Endodermal cell (in vitro differentiated cells): ENCODE results near the gene PLEKHA5. TPM values are rescaled to one million over a fixed set of nuclear protein-coding genes. Genes with fewer than 3 reads are reported as not detected.

Experiments
- DNase-seq: peaks from one replicate; pipeline ENCODE4 v3.0.0-alpha.2; 2017
- H3K27ac ChIP-seq: 2 replicates; pipeline ENCODE4 v1.5.1; 2013; ENCODE audit warnings: mild to moderate bottlenecking, low read depth, low read length, moderate library complexity
- H3K27me3 ChIP-seq: 2 replicates; pipeline ENCODE4 v1.6.1; 2013; ENCODE audit warnings: mild to moderate bottlenecking, low read length, moderate library complexity; ENCODE audit not compliant: insufficient read depth, control insufficient read depth, poor library complexity, severe bottlenecking
- H3K36me3 ChIP-seq: 2 replicates; pipeline ENCODE4 v1.7.0; 2013; ENCODE audit warnings: mild to moderate bottlenecking, low read length, moderate library complexity; ENCODE audit not compliant: control insufficient read depth, insufficient read depth
- H3K4me1 ChIP-seq: one replicate; pipeline ENCODE4 v1.7.0; 2013; ENCODE audit warnings: low read length; ENCODE audit not compliant: control insufficient read depth, insufficient read depth
- H3K4me3 ChIP-seq: 2 replicates; pipeline ENCODE4 v1.5.1; 2013; ENCODE audit warnings: mild to moderate bottlenecking, low read length, moderate library complexity
- H3K9ac ChIP-seq: 2 replicates; pipeline ENCODE4 v1.6.1; 2013; ENCODE audit warnings: mild to moderate bottlenecking, low read length, moderate library complexity; ENCODE audit not compliant: poor library complexity, severe bottlenecking; ENCODE audit errors: extremely low read depth
- H3K9me3 ChIP-seq: 2 replicates; pipeline ENCODE4 v1.6.1; 2013; ENCODE audit warnings: mild to moderate bottlenecking, low read length, moderate library complexity; ENCODE audit not compliant: control insufficient read depth
- H3K27ac Mint-ChIP-seq: 2 replicates; pipeline ENCODE4 v1.8.0; 2020; ENCODE audit warnings: mixed read lengths
- H3K27me3 Mint-ChIP-seq: 2 replicates; pipeline ENCODE4 v1.8.0; 2021; ENCODE audit warnings: mild to moderate bottlenecking, mixed read lengths; ENCODE audit not compliant: insufficient read depth
- H3K36me3 Mint-ChIP-seq: 2 replicates; pipeline ENCODE4 v1.8.0; 2020; ENCODE audit warnings: low read depth, mixed read lengths
- H3K4me1 Mint-ChIP-seq: 2 replicates; pipeline ENCODE4 v1.8.0; 2020; ENCODE audit warnings: mixed read lengths
- H3K4me3 Mint-ChIP-seq: 2 replicates; pipeline ENCODE4 v1.8.0; 2020; ENCODE audit warnings: mild to moderate bottlenecking, moderate library complexity, mixed read lengths
- H3K9me3 Mint-ChIP-seq: 2 replicates; pipeline ENCODE4 v1.8.0; 2020; ENCODE audit warnings: mild to moderate bottlenecking, mixed read lengths
- WGBS, 2 experiments: methylation state at CpG; one replicate each; pipeline versions ENCODE4 v1.1.5 to v1.1.7; 2013; ENCODE audit warnings: missing lambda C conversion rate in 2 of 2, mixed read lengths in 1 of 2; ENCODE audit not compliant: insufficient coverage in 1 of 2, insufficient read length in 1 of 2; 5-methylcytosine and 5-hydroxymethylcytosine counted together
- total RNA-seq, 2 donors: library from RNA; stranded (reverse); fragmentation: NEBNext Ultra II Directional in 1 of 2; extraction: Animal tissue kit (Norgen Biotek cat#: 25700) in 1 of 2; gene quantifications; 2 replicates in 1 of 2; 3 replicates in 1 of 2; pipeline ENCODE4 v1.2.1, GENCODE V29; 2021
- TF ChIP-seq, protein P1 (sequence below): fragments of 200-600 bp; sonication (generic); conservative IDR thresholded peaks from 2 replicates; pipeline ENCODE4 v1.5.0; 2021; ENCODE audit warnings: antibody characterized with exemption, mild to moderate bottlenecking

Gene PLEKHA5
- total RNA-seq, 2 donors from 2014 or later: 48.5 to 139 TPM

DNA sequence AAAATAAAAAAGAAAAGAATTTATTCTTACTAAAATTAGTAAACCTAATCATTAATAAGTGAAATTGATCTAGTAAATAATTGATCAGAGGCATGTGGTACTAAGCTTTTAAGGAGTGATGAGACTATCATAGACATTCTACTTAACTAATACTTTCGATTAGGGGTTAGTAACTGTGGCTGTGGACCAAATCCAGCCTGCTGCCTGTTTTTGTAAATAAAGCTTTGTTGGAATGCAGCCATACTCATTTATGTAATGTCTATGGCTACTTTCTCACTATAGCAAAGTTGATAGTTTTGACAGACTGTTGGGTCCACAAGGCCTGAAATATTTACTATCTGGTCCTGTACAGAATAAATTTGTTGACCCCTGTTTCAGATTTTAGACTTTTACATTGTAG is 63.2 kb downstream of the PLEKHA5 start:
- H3K4me1 Mint-ChIP-seq: peaks cover 36% of the 10 kb centered on the region
- no peak overlapping the region for H3K4me3 Mint-ChIP-seq
- Histone ChIP-seq H3K4me1 (peaks cover 6% of the 10 kb centered on the region), H3K27me3 (no peaks in the 10 kb centered on the region), H3K36me3 (no peaks in the 10 kb centered on the region), H3K27ac (no peak overlapping the region), H3K9ac (no peak overlapping the region), H3K4me3 (no peak overlapping the region), H3K9me3 (no peaks in the 10 kb centered on the region)
- no peak for DNase-seq
- 100% methylated on average over 1 of the region's 1 CpG; no CpG with 5 or more reads in 1 of the 2 experiments for WGBS, 2 experiments
- H3K36me3 Mint-ChIP-seq: peaks cover 11% of the 10 kb centered on the region
- H3K27ac Mint-ChIP-seq: no peak overlapping the region
- H3K9me3 Mint-ChIP-seq: no peaks in the 10 kb centered on the region
- TF ChIP-seq, protein P1, sequence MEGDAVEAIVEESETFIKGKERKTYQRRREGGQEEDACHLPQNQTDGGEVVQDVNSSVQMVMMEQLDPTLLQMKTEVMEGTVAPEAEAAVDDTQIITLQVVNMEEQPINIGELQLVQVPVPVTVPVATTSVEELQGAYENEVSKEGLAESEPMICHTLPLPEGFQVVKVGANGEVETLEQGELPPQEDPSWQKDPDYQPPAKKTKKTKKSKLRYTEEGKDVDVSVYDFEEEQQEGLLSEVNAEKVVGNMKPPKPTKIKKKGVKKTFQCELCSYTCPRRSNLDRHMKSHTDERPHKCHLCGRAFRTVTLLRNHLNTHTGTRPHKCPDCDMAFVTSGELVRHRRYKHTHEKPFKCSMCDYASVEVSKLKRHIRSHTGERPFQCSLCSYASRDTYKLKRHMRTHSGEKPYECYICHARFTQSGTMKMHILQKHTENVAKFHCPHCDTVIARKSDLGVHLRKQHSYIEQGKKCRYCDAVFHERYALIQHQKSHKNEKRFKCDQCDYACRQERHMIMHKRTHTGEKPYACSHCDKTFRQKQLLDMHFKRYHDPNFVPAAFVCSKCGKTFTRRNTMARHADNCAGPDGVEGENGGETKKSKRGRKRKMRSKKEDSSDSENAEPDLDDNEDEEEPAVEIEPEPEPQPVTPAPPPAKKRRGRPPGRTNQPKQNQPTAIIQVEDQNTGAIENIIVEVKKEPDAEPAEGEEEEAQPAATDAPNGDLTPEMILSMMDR: no peak
- H3K27me3 Mint-ChIP-seq: no peaks in the 10 kb centered on the region

DNA sequence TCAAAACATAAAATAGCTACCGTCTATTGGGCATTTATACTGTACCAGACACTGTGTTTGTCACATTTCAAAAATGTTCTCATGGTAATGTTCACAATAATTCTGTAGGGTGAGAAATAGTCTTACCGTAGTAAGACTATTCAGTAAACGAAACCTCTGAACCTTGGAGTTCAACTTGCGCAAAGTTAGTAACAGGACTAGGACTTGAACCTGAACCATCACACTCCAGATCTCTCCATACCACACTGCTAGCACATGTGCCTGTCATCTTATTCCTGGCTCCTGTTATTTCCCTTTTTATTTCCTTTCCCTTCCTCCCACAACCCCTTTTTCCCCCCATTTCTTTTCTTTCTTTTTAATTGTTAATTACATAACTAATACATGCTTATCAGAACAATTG is 65.4 kb downstream of the PLEKHA5 start:
- Histone ChIP-seq H3K9me3 (no peaks in the 10 kb centered on the region), H3K4me3 (no peak overlapping the region), H3K9ac (no peak overlapping the region), H3K27me3 (no peaks in the 10 kb centered on the region), H3K36me3 (no peaks in the 10 kb centered on the region), H3K4me1 (peaks cover 6% of the 10 kb centered on the region), H3K27ac (no peak overlapping the region)
- peaks cover 9% of the 10 kb centered on the region for H3K36me3 Mint-ChIP-seq
- H3K27ac Mint-ChIP-seq: no peak overlapping the region
- no peak overlapping the region for H3K4me3 Mint-ChIP-seq
- no peaks in the 10 kb centered on the region for H3K27me3 Mint-ChIP-seq
- H3K9me3 Mint-ChIP-seq: no peaks in the 10 kb centered on the region
- peaks cover 30% of the 10 kb centered on the region for H3K4me1 Mint-ChIP-seq
- DNase-seq: no peak
- TF ChIP-seq, protein P1: no peak
- 98 to 100% methylated on average over 3 to 4 of the region's 4 CpGs for WGBS, 2 experiments

DNA sequence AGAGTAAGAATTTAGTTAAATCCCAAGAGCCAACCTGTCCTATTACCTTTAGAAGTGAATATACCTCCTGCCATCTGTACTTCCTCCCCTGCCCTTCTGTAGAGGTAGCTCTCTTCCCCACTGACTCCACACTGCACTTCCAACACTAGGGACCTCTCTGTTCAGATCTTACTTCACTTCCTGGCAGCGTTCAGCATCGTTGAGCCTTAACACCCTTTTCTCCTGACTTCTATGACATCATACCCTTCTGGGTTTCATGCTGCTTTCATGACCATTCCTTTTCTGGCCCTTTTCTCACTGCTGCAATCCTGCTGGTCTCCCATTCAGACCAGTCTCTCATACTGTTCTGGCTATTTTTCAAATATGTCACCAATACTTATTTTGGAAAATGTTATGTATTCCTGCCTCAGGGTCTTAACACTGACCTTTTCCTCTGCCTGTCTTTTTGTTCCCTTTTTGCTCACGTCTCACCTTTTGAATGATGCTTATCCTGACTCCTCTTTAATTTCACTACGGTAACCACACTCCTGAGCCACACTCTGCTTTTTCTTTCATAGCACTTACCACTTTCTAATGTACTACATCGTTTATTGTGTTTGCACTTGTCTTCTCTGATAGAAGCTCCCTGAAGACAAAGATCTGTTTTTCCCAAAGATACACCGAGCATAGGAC is 67.6 kb downstream of the PLEKHA5 start:
- H3K9ac ChIP-seq: no peak overlapping the region
- no peak overlapping the region for H3K4me3 ChIP-seq
- no peaks in the 10 kb centered on the region for H3K36me3 ChIP-seq
- H3K36me3 Mint-ChIP-seq: peaks cover 9% of the 10 kb centered on the region
- H3K27ac ChIP-seq: no peak overlapping the region
- H3K27ac Mint-ChIP-seq: no peak overlapping the region
- no peaks in the 10 kb centered on the region for H3K9me3 Mint-ChIP-seq
- H3K4me3 Mint-ChIP-seq: no peak overlapping the region
- TF ChIP-seq, protein P1: no peak
- no peaks in the 10 kb centered on the region for H3K4me1 ChIP-seq
- H3K4me1 Mint-ChIP-seq: peaks cover 22% of the 10 kb centered on the region
- no peaks in the 10 kb centered on the region for H3K27me3 ChIP-seq
- no peak for DNase-seq
- WGBS, 2 experiments: 73 to 74% methylated on average over 6 of the region's 6 CpGs
- no peaks in the 10 kb centered on the region for H3K27me3 Mint-ChIP-seq
- no peaks in the 10 kb centered on the region for H3K9me3 ChIP-seq
